ENCODE data around the gene NLRP14.

Gene NLRP14

DNA sequence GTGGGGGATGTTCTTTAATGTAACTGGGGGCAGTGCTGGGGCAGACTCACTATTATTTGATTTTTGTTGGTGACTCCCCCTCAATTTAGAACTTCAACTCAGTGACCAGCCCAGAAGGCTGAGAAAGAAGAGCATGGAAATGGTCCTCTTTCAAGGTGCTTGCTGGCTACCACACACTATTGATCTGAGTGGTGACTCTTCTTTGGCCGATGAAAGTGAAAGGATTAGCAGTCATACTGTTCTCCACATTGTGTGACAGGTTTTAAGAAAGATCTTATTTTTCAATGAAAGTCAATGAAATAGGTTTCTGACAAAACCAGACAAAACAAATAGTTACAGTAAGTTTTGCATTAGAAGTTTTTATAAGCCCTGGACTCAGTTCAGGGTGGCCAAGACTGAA is 29.9 kb downstream of the NLRP14 start:
- Histone ChIP-seq H3K9me3 (ENCODE audit: control insufficient read depth in 2 of 2, low read length in 2 of 2) (no peaks in the 10 kb centered on the region), H3K9ac (ENCODE audit: low read depth in 1 of 2, low read length in 2 of 2) (no peak overlapping the region), H3K27me3 (ENCODE audit: control insufficient read depth in 2 of 2, insufficient read depth in 2 of 2, low read length in 2 of 2) (no peaks in the 10 kb centered on the region), H3K4me1 (ENCODE audit: control insufficient read depth in 2 of 2, insufficient read depth in 2 of 2, low read length in 2 of 2) (no peaks in the 10 kb centered on the region), H3K27ac (ENCODE audit: low read depth in 2 of 2, low read length in 2 of 2) (no peak overlapping the region), H3K4me3 (ENCODE audit: low read length in 2 of 2) (no peak overlapping the region), H3K36me3 (ENCODE audit: control insufficient read depth in 2 of 2, insufficient read depth in 2 of 2, low read length in 2 of 2) (no peaks in the 10 kb centered on the region)

DNA sequence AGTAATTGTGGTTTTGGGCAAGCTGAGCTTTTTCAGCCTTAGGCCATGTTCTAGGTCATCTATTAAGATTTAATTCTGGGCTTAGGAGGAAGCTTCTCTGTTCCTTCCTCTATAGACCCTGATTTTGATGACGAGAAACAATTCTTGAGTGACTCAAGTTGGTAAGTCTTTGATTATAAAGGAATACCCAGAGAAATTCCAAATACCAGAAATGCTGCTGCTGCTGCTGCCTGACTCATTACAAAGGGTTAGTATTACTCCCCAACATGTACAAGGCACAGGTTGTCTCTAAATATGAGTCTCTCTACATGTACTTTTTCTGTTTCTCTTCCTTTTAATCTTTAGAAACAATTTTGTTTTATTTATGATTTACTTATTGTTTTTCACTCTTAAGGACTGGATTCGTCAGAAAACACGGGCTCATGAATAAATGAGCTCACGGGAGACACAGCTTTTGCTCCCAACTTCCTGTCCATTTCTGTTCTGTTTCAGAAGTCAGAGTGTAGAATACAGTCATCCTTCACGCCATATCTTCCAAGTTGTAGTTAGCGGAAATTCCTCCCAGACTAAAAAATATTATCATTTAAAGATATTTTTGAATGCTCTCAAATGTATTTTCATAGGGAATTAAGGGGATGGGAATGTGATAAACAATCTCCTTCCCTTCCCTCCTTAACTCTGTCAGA is 36.7 kb downstream of the NLRP14 start:
- H3K4me3 ChIP-seq (ENCODE audit: low read length in 2 of 2) = no peak overlapping the region
- H3K4me1 ChIP-seq (ENCODE audit: control insufficient read depth in 2 of 2, insufficient read depth in 2 of 2, low read length in 2 of 2) = no peaks in the 10 kb centered on the region
- no peak overlapping the region for H3K9ac ChIP-seq (ENCODE audit: low read depth in 1 of 2, low read length in 2 of 2)
- no peak overlapping the region for H3K27ac ChIP-seq (ENCODE audit: low read depth in 2 of 2, low read length in 2 of 2)
- no peaks in the 10 kb centered on the region for H3K9me3 ChIP-seq (ENCODE audit: control insufficient read depth in 2 of 2, low read length in 2 of 2)
- H3K36me3 ChIP-seq (ENCODE audit: control insufficient read depth in 2 of 2, insufficient read depth in 2 of 2, low read length in 2 of 2) = no peaks in the 10 kb centered on the region
- H3K27me3 ChIP-seq (ENCODE audit: control insufficient read depth in 2 of 2, insufficient read depth in 2 of 2, low read length in 2 of 2) = no peaks in the 10 kb centered on the region

DNA sequence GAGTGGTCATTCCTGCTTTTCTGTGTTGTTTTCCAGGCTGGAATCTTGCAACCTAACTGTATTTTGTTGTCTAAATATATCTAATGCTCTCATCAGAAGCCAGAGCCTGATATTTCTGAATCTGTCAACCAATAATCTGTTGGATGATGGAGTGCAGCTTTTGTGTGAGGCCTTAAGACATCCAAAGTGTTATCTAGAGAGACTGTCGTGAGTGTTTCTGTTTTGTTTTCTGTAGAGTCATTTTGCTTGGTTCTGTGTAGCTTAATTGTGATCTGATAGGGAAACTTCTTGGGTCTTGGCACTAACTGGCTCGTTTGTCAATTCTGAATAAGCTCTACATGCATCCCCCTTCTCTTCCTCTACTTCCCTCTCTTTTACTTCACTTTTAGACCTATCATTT is 37.4 kb downstream of the NLRP14 start:
- Histone ChIP-seq H3K9me3 (ENCODE audit: control insufficient read depth in 2 of 2, low read length in 2 of 2) (no peaks in the 10 kb centered on the region), H3K36me3 (ENCODE audit: control insufficient read depth in 2 of 2, insufficient read depth in 2 of 2, low read length in 2 of 2) (no peaks in the 10 kb centered on the region), H3K4me1 (ENCODE audit: control insufficient read depth in 2 of 2, insufficient read depth in 2 of 2, low read length in 2 of 2) (no peaks in the 10 kb centered on the region), H3K4me3 (ENCODE audit: low read length in 2 of 2) (no peak overlapping the region), H3K27ac (ENCODE audit: low read depth in 2 of 2, low read length in 2 of 2) (no peak overlapping the region), H3K27me3 (ENCODE audit: control insufficient read depth in 2 of 2, insufficient read depth in 2 of 2, low read length in 2 of 2) (no peaks in the 10 kb centered on the region), H3K9ac (ENCODE audit: low read depth in 1 of 2, low read length in 2 of 2) (no peak overlapping the region)

DNA sequence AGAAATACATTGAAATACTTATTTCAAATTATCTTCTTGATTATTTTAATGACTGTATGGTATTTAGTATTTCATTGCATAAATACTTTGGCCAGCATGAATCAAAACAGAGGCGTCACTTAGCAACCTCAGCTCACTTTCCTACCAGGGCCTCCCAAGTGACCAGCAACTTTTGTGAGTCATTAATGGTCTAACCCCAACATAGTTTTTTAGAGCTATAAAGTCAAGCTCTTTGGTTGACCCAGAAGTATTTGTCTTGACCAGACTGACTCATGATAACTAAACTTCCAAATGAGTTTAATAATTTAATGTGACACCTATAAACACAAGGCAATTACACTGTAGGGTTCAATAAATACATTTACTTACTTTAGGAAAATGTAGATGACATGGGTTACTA is 40.6 kb downstream of the NLRP14 start:
- Histone ChIP-seq H3K9me3 (ENCODE audit: control insufficient read depth in 2 of 2, low read length in 2 of 2) (no peaks in the 10 kb centered on the region), H3K4me1 (ENCODE audit: control insufficient read depth in 2 of 2, insufficient read depth in 2 of 2, low read length in 2 of 2) (no peaks in the 10 kb centered on the region), H3K4me3 (ENCODE audit: low read length in 2 of 2) (no peak overlapping the region), H3K27me3 (ENCODE audit: control insufficient read depth in 2 of 2, insufficient read depth in 2 of 2, low read length in 2 of 2) (no peaks in the 10 kb centered on the region), H3K36me3 (ENCODE audit: control insufficient read depth in 2 of 2, insufficient read depth in 2 of 2, low read length in 2 of 2) (no peaks in the 10 kb centered on the region), H3K27ac (ENCODE audit: low read depth in 2 of 2, low read length in 2 of 2) (no peak overlapping the region), H3K9ac (ENCODE audit: low read depth in 1 of 2, low read length in 2 of 2) (no peak overlapping the region)

DNA sequence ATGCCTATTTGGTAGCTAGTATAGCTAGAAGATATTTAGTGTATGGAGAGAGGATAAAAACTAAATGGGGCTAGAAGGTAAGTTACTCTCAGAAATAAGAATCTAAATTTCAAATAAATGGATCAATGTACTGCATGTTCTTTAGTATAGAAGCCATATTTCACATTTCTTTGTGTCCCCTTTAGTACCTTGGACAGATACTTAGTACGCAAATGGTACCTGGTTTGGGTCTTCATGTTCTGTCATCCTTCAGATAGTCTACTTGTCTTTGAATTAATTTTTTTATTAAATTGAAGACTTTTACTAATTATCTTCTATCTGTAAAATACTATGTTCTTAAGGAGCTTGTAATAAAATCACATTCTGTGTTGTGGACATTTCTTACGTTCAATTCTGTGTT is 42.3 kb downstream of the NLRP14 start:
- no peak overlapping the region for H3K4me3 ChIP-seq (ENCODE audit: low read length in 2 of 2)
- no peaks in the 10 kb centered on the region for H3K36me3 ChIP-seq (ENCODE audit: control insufficient read depth in 2 of 2, insufficient read depth in 2 of 2, low read length in 2 of 2)
- no peak overlapping the region for H3K9ac ChIP-seq (ENCODE audit: low read depth in 1 of 2, low read length in 2 of 2)
- no peaks in the 10 kb centered on the region for H3K27me3 ChIP-seq (ENCODE audit: control insufficient read depth in 2 of 2, insufficient read depth in 2 of 2, low read length in 2 of 2)
- no peaks in the 10 kb centered on the region for H3K9me3 ChIP-seq (ENCODE audit: control insufficient read depth in 2 of 2, low read length in 2 of 2)
- no peak overlapping the region for H3K27ac ChIP-seq (ENCODE audit: low read depth in 2 of 2, low read length in 2 of 2)
- H3K4me1 ChIP-seq (ENCODE audit: control insufficient read depth in 2 of 2, insufficient read depth in 2 of 2, low read length in 2 of 2) = no peaks in the 10 kb centered on the region

DNA sequence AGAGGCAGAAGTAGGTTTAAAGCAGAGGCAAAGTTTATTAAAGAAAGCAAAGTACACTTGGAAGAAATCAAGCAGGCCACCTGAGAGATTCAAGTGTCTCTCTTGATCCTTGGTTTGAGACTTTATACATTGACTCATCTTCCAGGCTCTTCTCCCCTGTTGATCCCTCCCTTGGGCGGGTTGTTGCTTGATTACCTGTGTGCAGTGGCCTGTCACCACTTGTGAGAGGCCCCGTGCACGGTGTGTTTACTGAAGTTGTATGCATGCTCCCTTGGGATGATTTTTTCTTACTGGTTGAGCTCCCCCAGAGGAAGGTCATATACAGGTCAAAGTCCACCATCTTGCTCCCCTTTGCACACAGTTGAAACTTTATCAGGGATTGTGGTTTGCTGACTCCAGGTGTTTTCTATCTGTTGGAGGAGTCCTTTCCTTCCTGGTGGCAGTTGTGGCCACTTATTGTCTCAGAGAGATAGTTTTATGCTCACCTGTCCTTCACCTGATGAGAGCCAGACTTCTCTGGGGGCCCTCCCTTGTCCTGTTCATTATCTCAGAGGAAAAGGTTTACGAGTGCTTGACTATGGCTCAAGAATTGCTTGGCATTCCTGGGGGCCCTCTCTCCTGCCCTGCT is 52.2 kb downstream of the NLRP14 start:
- H3K9ac ChIP-seq (ENCODE audit: low read depth in 1 of 2, low read length in 2 of 2) = no peak overlapping the region
- H3K36me3 ChIP-seq (ENCODE audit: control insufficient read depth in 2 of 2, insufficient read depth in 2 of 2, low read length in 2 of 2) = no peaks in the 10 kb centered on the region
- H3K27me3 ChIP-seq (ENCODE audit: control insufficient read depth in 2 of 2, insufficient read depth in 2 of 2, low read length in 2 of 2) = no peaks in the 10 kb centered on the region
- no peak overlapping the region for H3K4me3 ChIP-seq (ENCODE audit: low read length in 2 of 2)
- no peaks in the 10 kb centered on the region for H3K4me1 ChIP-seq (ENCODE audit: control insufficient read depth in 2 of 2, insufficient read depth in 2 of 2, low read length in 2 of 2)
- no peaks in the 10 kb centered on the region for H3K9me3 ChIP-seq (ENCODE audit: control insufficient read depth in 2 of 2, low read length in 2 of 2)
- no peak overlapping the region for H3K27ac ChIP-seq (ENCODE audit: low read depth in 2 of 2, low read length in 2 of 2)

DNA sequence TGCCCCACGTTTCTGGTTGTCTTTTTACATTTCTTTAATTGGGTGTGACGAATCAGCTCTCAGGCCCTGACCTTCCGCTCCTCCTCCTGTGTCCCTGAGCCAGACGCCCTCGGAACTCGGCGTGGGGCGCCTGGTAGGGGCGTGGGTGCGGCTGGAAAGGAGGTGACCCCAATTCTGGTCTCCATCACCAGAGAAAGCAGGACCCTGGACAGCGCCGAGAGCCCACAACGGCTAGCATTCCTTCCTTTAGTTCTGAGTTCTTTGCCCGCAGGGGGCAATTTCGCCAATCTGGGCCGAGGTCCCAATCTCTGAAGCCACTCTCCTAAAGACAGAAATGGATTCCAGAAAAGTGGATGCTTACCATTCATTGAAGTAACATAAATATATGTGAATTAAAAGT is 56.8 kb downstream of the NLRP14 start:
- no peaks in the 10 kb centered on the region for H3K9me3 ChIP-seq (ENCODE audit: control insufficient read depth in 2 of 2, low read length in 2 of 2)

DNA sequence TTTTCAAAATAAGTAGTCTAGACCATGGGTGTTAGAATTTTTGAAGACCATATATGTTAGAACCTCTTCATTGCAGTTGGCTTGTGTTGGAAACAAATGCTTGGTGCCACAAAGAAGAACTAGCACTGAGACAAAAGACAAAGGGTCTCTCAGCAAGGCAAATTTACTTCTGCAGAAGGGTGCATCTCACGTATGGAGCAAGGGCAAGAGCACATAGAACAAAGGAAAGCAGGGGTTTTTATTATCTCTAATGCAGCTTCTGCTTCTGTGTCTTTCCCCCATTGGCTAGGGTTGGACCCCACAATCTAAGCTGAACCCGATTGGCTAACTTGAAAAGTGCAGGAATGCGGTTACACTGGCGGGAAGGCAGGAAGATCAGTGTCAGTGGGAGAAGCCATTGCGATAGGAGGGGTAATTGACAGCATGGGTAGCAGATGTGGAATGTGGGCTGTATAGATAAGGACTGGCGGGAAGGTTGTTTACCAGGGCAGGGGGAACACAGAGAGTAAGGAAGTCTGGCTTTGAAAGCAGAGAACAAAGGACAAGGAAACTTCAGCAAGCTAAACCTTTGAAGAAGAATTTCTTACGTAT is 59.4 kb downstream of the NLRP14 start:
- no peaks in the 10 kb centered on the region for H3K9me3 ChIP-seq (ENCODE audit: control insufficient read depth in 2 of 2, low read length in 2 of 2)
- no peaks in the 10 kb centered on the region for H3K27me3 ChIP-seq (ENCODE audit: control insufficient read depth in 2 of 2, insufficient read depth in 2 of 2, low read length in 2 of 2)
- H3K4me1 ChIP-seq (ENCODE audit: control insufficient read depth in 2 of 2, insufficient read depth in 2 of 2, low read length in 2 of 2) = no peaks in the 10 kb centered on the region
- no peaks in the 10 kb centered on the region for H3K36me3 ChIP-seq (ENCODE audit: control insufficient read depth in 2 of 2, insufficient read depth in 2 of 2, low read length in 2 of 2)
- H3K4me3 ChIP-seq (ENCODE audit: low read length in 2 of 2) = no peak overlapping the region
- no peak overlapping the region for H3K27ac ChIP-seq (ENCODE audit: low read depth in 2 of 2, low read length in 2 of 2)
- H3K9ac ChIP-seq (ENCODE audit: low read depth in 1 of 2, low read length in 2 of 2) = no peak overlapping the region

More for the DNA sequence above, 56.8 kb downstream of the NLRP14 start:
- Histone ChIP-seq H3K4me1 (ENCODE audit: control insufficient read depth in 2 of 2, insufficient read depth in 2 of 2, low read length in 2 of 2) (no peaks in the 10 kb centered on the region), H3K4me3 (ENCODE audit: low read length in 2 of 2) (no peak overlapping the region), H3K36me3 (ENCODE audit: control insufficient read depth in 2 of 2, insufficient read depth in 2 of 2, low read length in 2 of 2) (no peaks in the 10 kb centered on the region), H3K9ac (ENCODE audit: low read depth in 1 of 2, low read length in 2 of 2) (no peak overlapping the region), H3K27ac (ENCODE audit: low read depth in 2 of 2, low read length in 2 of 2) (no peak overlapping the region), H3K27me3 (ENCODE audit: control insufficient read depth in 2 of 2, insufficient read depth in 2 of 2, low read length in 2 of 2) (no peaks in the 10 kb centered on the region)

DNA sequence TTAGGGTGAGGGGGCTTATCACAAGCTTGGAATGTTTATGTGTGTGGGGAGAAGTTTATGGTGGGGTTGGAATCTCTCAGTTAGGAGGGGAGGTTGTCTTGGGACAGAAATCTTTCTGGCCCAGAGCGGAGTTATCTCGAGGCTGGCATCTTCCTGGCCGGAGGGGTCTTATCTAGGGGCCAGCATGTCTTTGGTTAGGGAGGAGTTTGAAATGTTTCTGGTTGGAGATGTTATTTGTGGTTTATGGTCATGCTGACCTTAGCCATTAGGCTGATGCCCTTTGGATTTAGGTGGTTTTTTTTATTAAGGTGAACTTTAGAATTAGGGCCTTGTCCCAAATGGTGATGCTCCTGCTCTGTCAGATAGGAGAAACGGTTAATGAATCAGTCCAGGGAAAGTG is 60.6 kb downstream of the NLRP14 start:
- H3K27me3 ChIP-seq (ENCODE audit: control insufficient read depth in 2 of 2, insufficient read depth in 2 of 2, low read length in 2 of 2) = no peaks in the 10 kb centered on the region
- no peak overlapping the region for H3K27ac ChIP-seq (ENCODE audit: low read depth in 2 of 2, low read length in 2 of 2)
- H3K36me3 ChIP-seq (ENCODE audit: control insufficient read depth in 2 of 2, insufficient read depth in 2 of 2, low read length in 2 of 2) = no peaks in the 10 kb centered on the region
- no peak overlapping the region for H3K4me3 ChIP-seq (ENCODE audit: low read length in 2 of 2)
- no peaks in the 10 kb centered on the region for H3K9me3 ChIP-seq (ENCODE audit: control insufficient read depth in 2 of 2, low read length in 2 of 2)
- H3K9ac ChIP-seq (ENCODE audit: low read depth in 1 of 2, low read length in 2 of 2) = no peak overlapping the region
- no peaks in the 10 kb centered on the region for H3K4me1 ChIP-seq (ENCODE audit: control insufficient read depth in 2 of 2, insufficient read depth in 2 of 2, low read length in 2 of 2)

DNA sequence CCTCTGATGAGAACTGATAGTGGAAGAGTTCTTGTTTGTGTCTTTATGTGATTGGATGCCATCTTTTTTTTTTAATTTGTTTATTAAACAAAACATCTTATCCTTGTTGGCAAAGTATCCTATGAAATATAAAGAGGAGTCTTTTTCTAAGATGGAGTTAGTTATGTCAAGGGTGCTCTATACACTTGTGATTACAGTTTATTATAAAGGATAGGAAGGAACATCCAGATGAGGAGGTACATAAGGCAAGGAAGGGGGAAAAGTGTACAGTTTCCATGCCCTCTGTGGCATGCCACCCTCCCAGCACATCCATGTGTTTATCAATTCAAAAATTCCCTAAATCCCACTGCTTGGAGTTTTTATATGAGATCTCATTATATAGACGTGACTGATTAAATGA is 61.2 kb downstream of the NLRP14 start:
- Histone ChIP-seq H3K27me3 (ENCODE audit: control insufficient read depth in 2 of 2, insufficient read depth in 2 of 2, low read length in 2 of 2) (no peaks in the 10 kb centered on the region), H3K27ac (ENCODE audit: low read depth in 2 of 2, low read length in 2 of 2) (no peak overlapping the region), H3K36me3 (ENCODE audit: control insufficient read depth in 2 of 2, insufficient read depth in 2 of 2, low read length in 2 of 2) (no peaks in the 10 kb centered on the region), H3K4me3 (ENCODE audit: low read length in 2 of 2) (no peak overlapping the region), H3K4me1 (ENCODE audit: control insufficient read depth in 2 of 2, insufficient read depth in 2 of 2, low read length in 2 of 2) (no peaks in the 10 kb centered on the region), H3K9me3 (ENCODE audit: control insufficient read depth in 2 of 2, low read length in 2 of 2) (no peaks in the 10 kb centered on the region), H3K9ac (ENCODE audit: low read depth in 1 of 2, low read length in 2 of 2) (no peak overlapping the region)
